AG04450 (cell line): ENCODE measurements around the gene CFAP126. TPM values are rescaled to one million over a fixed set of nuclear protein-coding genes. Genes with fewer than 3 reads are reported as not detected.
"Not testable (repeated sequence)": the region's sequence is repeated elsewhere in the genome, so short reads cannot be mapped to it uniquely, and the experiment has no call there.

Experiments
- CTCF ChIA-PET: fragments of 300-600, 350-600 bp; formaldehyde crosslinking; extraction: SDS; loops from one replicate; lab custom pipeline; 2022; ENCODE audit warnings: antibody characterized with exemption, inconsistent platforms; lab: Charles Lee
- POLR2A ChIA-PET: fragments of 350-600 bp; formaldehyde crosslinking; extraction: SDS; loops from one replicate; lab custom pipeline; 2021; ENCODE audit warnings: antibody characterized with exemption, inconsistent platforms; lab: Yijun Ruan, JAX
- DNase-seq: peaks from one replicate; pipeline ENCODE4 v3.0.0-alpha.2; 2011; ENCODE audit warnings: low read depth, low spot score
- H3K27ac ChIP-seq: one replicate; pipeline ENCODE4 v1.5.1; 2012; ENCODE audit warnings: low read depth, low read length, control low read depth
- H3K27me3 ChIP-seq: one replicate; pipeline ENCODE4 v1.6.0; 2012; ENCODE audit warnings: low read length; ENCODE audit not compliant: control insufficient read depth, insufficient read depth
- H3K4me3 ChIP-seq: 2 replicates; pipeline ENCODE4 v1.5.1; 2011; ENCODE audit warnings: mild to moderate bottlenecking, low read depth, low read length, control low read depth
- H3K9me3 ChIP-seq: 2 replicates; pipeline ENCODE4 v1.5.1; 2012; ENCODE audit warnings: low read length; ENCODE audit not compliant: control insufficient read depth, insufficient read depth
- CTCF ChIP-seq: IDR thresholded peaks from 2 replicates; pipeline ENCODE4 v1.5.1; 2011; ENCODE audit warnings: low read depth, low read length, control low read depth, inconsistent platforms
- polyA minus RNA-seq: library from RNA; depleted of rRNA, polyadenylated mRNA; stranded (reverse); fragments of >200 nt; gene quantifications from 2 replicates; pipeline ENCODE4 v1.2.3, GENCODE V29; 2011; rRNA and poly(A)+ RNA removed
- polyA plus RNA-seq: library from polyadenylated mRNA; depleted of rRNA; stranded (reverse); fragments of >200 nt; gene quantifications from 2 replicates; pipeline ENCODE4 v1.2.3, GENCODE V29; 2011; rRNA removed

CFAP126 gene, protein sequence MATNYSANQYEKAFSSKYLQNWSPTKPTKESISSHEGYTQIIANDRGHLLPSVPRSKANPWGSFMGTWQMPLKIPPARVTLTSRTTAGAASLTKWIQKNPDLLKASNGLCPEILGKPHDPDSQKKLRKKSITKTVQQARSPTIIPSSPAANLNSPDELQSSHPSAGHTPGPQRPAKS
- not detected in 2 replicates for polyA plus RNA-seq
- polyA minus RNA-seq, result not detected in 2 replicates

GRCh38 chr1:161367684-161368400 lies at the start of gene CFAP126:
Gene CFAP126 (minus strand): TSS chr1:161367876. CDS start chr1:161367868, 8 bp downstream.
- TF ChIP-seq CTCF, result no peak
- no peaks in the 10 kb centered on the region for H3K9me3 ChIP-seq
- no peak for DNase-seq
- ChIA-PET CTCF (interaction anchor here (0.8 to 4.4 kb wide), 6 partner anchors 10 to 169 kb away, joined by 3 to 38 read pairs (median 4); partner anchors contain the start of gene ADAMTS4), POLR2A (no interaction called here)
- no peak within 1 kb of the TSS for H3K4me3 ChIP-seq
- no peak within 1 kb of the TSS for H3K27ac ChIP-seq
- H3K27me3 ChIP-seq, result no peaks in the 10 kb centered on the region

DNA sequence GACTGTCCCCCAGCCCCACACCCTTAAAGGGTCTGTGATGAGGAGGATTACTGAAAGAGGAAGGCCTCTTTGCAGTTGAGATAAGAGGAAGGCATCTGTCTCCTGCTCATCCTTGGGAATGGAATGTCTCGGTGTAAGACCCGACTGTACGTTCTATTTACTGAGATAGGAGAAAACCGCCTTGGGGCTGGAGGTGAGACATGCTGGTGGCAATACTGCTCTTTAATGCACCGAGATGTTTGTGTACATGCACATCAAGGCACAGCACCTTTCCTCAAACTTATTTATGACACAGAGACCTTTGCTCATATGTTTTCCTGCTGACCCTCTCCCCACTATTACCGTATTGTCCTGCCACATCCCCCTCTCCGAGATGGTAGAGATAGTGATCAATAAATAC lies 45.4 kb upstream of the CFAP126 start:
- H3K4me3 ChIP-seq, CTCF ChIA-PET, DNase-seq, POLR2A ChIA-PET, H3K27ac ChIP-seq, H3K27me3 ChIP-seq, H3K9me3 ChIP-seq: not testable (repeated sequence)

DNA sequence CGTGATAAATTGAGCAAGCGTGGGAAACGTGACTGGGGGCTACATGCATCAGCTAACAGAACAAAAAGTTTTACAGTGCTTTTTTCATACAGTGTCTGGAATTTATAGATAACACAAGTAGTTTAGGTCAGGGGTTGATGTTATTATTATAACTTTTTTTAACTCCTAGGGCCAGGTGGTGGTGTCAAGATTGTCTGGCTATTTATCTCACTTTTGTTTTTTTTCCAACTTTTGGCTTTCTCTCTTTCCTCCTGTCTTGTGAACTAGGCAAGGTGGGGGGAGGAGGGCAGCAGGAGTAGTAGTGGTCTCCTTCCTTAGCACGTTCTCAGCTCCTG lies 42.9 kb upstream of the CFAP126 start:
- POLR2A ChIA-PET, DNase-seq, H3K27me3 ChIP-seq, H3K27ac ChIP-seq, H3K9me3 ChIP-seq, CTCF ChIA-PET, H3K4me3 ChIP-seq: not testable (repeated sequence)

DNA sequence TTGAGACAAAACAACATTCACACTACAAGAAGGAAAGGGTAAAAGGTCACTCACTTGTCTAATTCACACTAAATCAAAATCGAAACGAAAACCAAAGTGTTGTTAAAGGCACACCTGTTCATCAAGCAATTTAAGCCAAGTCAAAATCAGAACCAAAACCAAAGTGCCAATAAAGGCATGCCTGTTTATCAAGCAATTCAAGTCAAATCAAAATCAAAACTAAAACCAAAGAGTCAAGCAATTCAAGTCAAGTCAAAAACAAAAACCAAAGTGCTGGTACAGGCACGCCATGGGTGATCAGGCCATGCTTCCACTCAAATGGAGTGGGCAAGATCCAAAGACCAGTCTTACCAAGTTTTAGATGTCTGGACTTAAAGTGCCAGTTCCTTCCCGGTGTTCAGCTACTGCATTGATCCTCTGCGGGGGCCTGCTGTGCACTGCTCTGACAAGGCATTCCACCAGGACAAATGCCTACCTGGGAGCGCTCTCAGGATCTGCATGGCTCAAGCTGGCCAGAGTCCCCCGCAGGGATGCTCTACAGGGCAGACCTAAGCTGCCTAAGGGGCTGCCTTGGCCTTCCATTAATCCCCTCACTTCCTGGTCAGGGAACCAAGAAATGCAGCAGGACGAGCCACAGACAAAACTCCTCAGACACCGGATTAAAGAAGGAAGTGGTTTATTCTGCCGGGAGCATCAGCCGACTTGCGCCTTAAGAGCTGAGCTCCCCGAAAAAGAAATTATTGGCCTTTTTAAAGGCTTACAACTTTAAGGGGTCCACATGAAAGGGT lies 42.4 kb upstream of the CFAP126 start:
- H3K27ac ChIP-seq, H3K27me3 ChIP-seq, CTCF ChIA-PET, POLR2A ChIA-PET, DNase-seq, H3K9me3 ChIP-seq, H3K4me3 ChIP-seq: not testable (repeated sequence)

GRCh38 chr1:161408429-161409052 lies 40.9 kb upstream of the CFAP126 start:
- POLR2A ChIA-PET, result no interaction called here
- no peak for DNase-seq
- Histone ChIP-seq H3K27ac (no peak overlapping the region), H3K27me3 (peaks cover 3% of the 10 kb centered on the region), H3K4me3 (no peak overlapping the region), H3K9me3 (no peaks in the 10 kb centered on the region)
- TF ChIP-seq CTCF, result no peak
- CTCF ChIA-PET, result no interaction called here

- Histone ChIP-seq H3K4me3 (no peak overlapping the region), H3K27ac (no peak overlapping the region), H3K27me3 (peaks cover 3% of the 10 kb centered on the region), H3K9me3 (no peaks in the 10 kb centered on the region)
- TF ChIP-seq CTCF, result no peak
- no peak for DNase-seq
- CTCF ChIA-PET, result no interaction called here
- POLR2A ChIA-PET, result no interaction called here
Observed at GRCh38 chr1:161407451-161407985, 39.8 kb upstream of the CFAP126 start.

DNA sequence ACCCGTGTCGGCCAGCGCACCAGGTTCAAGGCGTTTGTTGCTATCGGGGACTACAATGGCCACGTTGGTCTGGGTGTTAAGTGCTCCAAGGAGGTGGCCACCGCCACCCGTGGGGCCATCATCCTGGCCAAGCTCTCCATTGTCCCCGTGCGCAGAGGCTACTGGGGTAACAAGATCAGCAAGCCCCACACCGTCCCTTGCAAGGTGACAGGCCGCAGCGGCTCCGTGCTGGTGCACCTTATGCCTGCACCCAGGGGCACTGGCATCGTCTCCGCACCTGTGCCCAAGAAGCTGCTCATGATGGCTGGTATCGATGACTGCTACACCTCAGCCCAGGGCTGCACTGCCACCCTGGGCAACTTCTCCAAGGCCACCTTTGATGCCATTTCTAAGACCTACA lies 38.9 kb upstream of the CFAP126 start:
- POLR2A ChIA-PET, CTCF ChIA-PET, H3K27ac ChIP-seq, H3K27me3 ChIP-seq, H3K4me3 ChIP-seq, H3K9me3 ChIP-seq, DNase-seq: not testable (repeated sequence)
